ENCODE results near the gene ATF1. TPM values are rescaled to one million over a fixed set of nuclear protein-coding genes. Genes with fewer than 3 reads are reported as not detected.
"Not testable (repeated sequence)": the region's sequence is repeated elsewhere in the genome, so short reads cannot be mapped to it uniquely, and the experiment has no call there.

Gene ATF1
- total RNA-seq, 1 experiment from 2014 or later: 58.6 TPM

GRCh38 chr12:50840809-50841487 is 77.0 kb downstream of the ATF1 start:
- DNase-seq (ENCODE audit: low read depth): no peak
- in situ Hi-C loops (cut with HindIII; ENCODE audit: low pct_unique_long_range_greater_than_20kb, low sequenced_read_pairs): no loop called here

GRCh38 chr12:50841716-50842531 is 78.0 kb downstream of the ATF1 start:
- DNase-seq (ENCODE audit: low read depth): no peak
- in situ Hi-C loops (cut with HindIII; ENCODE audit: low pct_unique_long_range_greater_than_20kb, low sequenced_read_pairs): no loop called here

- in situ Hi-C loops (cut with HindIII; ENCODE audit: low pct_unique_long_range_greater_than_20kb, low sequenced_read_pairs): no loop called here
- no peak for DNase-seq (ENCODE audit: low read depth)
Observed at GRCh38 chr12:50842637-50843493, 79.0 kb downstream of the ATF1 start, which contains the start of gene TMPRSS12. Gene TMPRSS12, plus strand, starts transcription at chr12:50842926. Its CDS starts 39 bp downstream, at chr12:50842965.

GRCh38 chr12:50845021-50845647 is 81.2 kb downstream of the ATF1 start:
- DNase-seq (ENCODE audit: low read depth): no peak
- in situ Hi-C loops (cut with HindIII; ENCODE audit: low pct_unique_long_range_greater_than_20kb, low sequenced_read_pairs): no loop called here

GRCh38 chr12:50848963-50849362 is 85.1 kb downstream of the ATF1 start:
- in situ Hi-C loops (cut with HindIII; ENCODE audit: low pct_unique_long_range_greater_than_20kb, low sequenced_read_pairs): no loop called here
- DNase-seq (ENCODE audit: low read depth): no peak

- in situ Hi-C loops (cut with HindIII; ENCODE audit: low pct_unique_long_range_greater_than_20kb, low sequenced_read_pairs); DNase-seq (ENCODE audit: low read depth): not testable (repeated sequence)
Observed at GRCh38 chr12:50855218-50855617, 91.3 kb downstream of the ATF1 start.

GRCh38 chr12:50855679-50856078 is 91.8 kb downstream of the ATF1 start:
- in situ Hi-C loops (cut with HindIII; ENCODE audit: low pct_unique_long_range_greater_than_20kb, low sequenced_read_pairs); DNase-seq (ENCODE audit: low read depth): not testable (repeated sequence)

GRCh38 chr12:50859621-50860310 is 95.9 kb downstream of the ATF1 start:
- no peak for DNase-seq (ENCODE audit: low read depth)
- in situ Hi-C loops (cut with HindIII; ENCODE audit: low pct_unique_long_range_greater_than_20kb, low sequenced_read_pairs): no loop called here

- peak; percentile 84 for DNase-seq (ENCODE audit: low read depth)
- in situ Hi-C loops (cut with HindIII; ENCODE audit: low pct_unique_long_range_greater_than_20kb, low sequenced_read_pairs): no loop called here
Observed at GRCh38 chr12:50862316-50862715, 98.4 kb downstream of the ATF1 start.

GRCh38 chr12:50865266-50865665 is 101.4 kb downstream of the ATF1 start:
- in situ Hi-C loops (cut with HindIII; ENCODE audit: low pct_unique_long_range_greater_than_20kb, low sequenced_read_pairs): no loop called here
- DNase-seq (ENCODE audit: low read depth): no peak

- in situ Hi-C loops (cut with HindIII; ENCODE audit: low pct_unique_long_range_greater_than_20kb, low sequenced_read_pairs); DNase-seq (ENCODE audit: low read depth): not testable (repeated sequence)
Observed at GRCh38 chr12:50868881-50869280, 105.0 kb downstream of the ATF1 start.

Other genes with a start within 250 kb of the ATF1 start
- gene TMPRSS12, start 78.8 kb downstream of the ATF1 start, total RNA-seq (2014; rRNA removed; shearing (Covaris generic); ENCODE audit: low replicate concordance): not detected in 2 replicates
- not detected in 2 replicates for gene HIGD1C, start 188.4 kb downstream of the ATF1 start, total RNA-seq (2014; rRNA removed; shearing (Covaris generic); ENCODE audit: low replicate concordance)